Stimulated activated CD4-positive, alpha-beta T cell treated with anti-CD3 and anti-CD28 coated beads, Interleukin-2, amount 100 ng/mL, for 48 hours (primary cell): ENCODE measurements around the gene ZNF148.
A peak's percentile ranks its signal among the peaks of the same experiment; 100 is the strongest.
"Not testable (repeated sequence)": the region's sequence is repeated elsewhere in the genome, so short reads cannot be mapped to it uniquely, and the experiment has no call there.

Experiments used
- DNase-seq, 2 donors: peaks; one replicate each; pipeline ENCODE4 v3.0.0-alpha.2; 2020

Gene ZNF148, protein sequence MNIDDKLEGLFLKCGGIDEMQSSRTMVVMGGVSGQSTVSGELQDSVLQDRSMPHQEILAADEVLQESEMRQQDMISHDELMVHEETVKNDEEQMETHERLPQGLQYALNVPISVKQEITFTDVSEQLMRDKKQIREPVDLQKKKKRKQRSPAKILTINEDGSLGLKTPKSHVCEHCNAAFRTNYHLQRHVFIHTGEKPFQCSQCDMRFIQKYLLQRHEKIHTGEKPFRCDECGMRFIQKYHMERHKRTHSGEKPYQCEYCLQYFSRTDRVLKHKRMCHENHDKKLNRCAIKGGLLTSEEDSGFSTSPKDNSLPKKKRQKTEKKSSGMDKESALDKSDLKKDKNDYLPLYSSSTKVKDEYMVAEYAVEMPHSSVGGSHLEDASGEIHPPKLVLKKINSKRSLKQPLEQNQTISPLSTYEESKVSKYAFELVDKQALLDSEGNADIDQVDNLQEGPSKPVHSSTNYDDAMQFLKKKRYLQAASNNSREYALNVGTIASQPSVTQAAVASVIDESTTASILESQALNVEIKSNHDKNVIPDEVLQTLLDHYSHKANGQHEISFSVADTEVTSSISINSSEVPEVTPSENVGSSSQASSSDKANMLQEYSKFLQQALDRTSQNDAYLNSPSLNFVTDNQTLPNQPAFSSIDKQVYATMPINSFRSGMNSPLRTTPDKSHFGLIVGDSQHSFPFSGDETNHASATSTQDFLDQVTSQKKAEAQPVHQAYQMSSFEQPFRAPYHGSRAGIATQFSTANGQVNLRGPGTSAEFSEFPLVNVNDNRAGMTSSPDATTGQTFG

DNA sequence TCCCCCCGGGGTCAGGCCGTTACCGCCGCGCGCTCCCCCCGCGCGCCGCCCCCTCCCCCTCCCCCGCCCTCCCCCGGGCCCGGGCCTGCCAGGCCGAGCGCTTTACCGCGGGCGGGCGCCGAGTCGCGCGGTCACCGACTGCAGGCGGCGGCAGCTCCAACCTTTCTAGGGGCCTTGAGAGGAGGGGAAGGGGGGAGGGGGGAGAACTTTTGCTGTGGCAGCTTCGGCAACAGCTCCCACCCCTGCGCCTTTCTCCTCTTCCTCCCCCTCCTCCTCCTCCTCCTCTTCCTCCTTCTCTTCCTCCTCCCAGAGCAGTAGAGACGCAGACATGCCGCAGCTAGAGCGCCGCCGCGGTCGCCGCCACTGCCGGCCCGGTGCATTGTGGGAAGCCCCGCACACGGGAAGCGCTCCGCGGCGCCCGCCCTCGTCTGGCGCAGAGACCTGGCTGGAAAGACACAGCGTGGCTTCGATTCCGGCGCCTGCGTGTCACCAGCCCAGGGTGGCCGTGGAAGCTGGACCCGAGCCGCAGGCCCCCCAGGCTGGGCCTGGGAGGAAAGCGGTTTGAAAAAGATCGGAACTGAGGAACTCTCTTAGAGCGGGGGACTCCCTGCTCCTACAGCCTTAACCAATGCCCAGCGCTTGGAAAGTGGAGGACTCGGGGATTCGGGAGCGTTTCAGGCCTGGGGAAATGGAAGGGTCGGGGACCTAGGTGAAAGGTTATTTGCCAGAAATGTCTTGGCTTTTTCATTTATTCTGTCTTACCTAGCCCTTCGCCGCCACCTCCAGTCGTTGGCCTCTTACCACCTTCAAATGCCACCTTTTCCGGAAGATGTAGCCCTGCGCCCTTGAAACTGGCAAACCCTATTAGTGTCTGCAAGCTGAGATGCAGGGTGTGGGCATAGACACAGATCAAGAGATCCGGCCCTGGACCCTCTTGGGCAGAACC, at the start of gene ZNF148:
Gene ZNF148 (minus strand): TSS at position 330 of the 946 bp plus-strand sequence. CDS start 61,685 bp downstream, outside the sequence.
- peak; percentile 86 to 90 for DNase-seq

DNA sequence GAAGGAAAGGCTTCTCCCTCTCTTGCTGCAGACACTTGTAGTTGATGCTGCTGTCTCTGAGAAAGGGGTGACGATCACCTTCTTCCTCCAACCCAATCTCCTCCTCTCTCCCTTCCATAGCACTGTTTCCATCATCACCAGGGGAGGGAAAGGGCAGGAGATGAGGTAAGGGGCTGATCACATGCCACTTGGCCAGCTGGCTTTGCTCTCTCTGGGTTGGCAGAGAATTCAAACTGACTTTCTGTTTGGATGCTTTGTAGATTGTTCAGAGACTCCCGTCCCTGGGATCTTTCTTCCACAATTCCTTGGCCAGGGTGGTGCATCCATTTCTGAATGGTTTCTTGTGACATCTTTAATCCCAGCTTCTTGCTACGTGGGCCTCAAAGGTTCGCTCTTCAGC, 43.2 kb upstream of the ZNF148 start:
- DNase-seq = no peak

DNA sequence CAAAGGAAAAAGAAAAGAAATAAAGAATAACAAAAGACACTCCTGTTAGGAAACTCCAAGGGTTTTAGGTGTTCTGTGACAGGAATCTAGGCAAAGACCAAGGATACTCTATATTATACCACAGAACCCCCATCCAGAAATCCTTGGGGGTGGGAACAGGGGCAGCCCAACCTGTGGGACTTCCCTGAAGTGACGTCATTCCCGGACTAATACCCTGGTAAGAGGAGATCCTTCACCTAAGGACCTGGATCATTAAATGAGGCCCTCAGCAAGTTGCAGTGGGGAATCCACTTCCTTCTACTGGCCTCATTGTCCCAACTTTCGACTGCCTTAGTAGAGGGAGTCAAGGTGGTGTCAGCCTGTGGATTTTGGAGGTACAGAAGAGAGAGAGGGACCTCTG, 41.1 kb upstream of the ZNF148 start:
- DNase-seq = no peak

DNA sequence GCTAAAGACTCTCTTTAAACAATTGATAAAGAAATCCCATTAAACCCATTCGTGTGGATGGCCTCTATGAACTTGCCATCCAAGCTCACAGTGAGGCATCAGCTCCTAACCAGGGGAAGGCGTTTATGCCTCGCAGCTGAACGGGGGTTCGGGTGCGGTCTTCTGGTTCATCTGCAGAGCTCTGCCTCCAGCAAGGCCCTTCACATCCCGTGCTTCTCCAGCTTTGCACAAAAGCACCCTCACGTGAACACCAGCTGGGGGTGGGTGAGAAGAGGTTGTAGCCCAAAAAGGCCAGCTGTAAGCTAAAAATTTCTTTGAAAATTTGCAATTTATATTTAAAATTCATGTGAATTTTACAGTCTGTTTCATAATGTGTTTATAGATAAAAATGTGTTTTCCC, 39.5 kb upstream of the ZNF148 start:
- no peak for DNase-seq

DNA sequence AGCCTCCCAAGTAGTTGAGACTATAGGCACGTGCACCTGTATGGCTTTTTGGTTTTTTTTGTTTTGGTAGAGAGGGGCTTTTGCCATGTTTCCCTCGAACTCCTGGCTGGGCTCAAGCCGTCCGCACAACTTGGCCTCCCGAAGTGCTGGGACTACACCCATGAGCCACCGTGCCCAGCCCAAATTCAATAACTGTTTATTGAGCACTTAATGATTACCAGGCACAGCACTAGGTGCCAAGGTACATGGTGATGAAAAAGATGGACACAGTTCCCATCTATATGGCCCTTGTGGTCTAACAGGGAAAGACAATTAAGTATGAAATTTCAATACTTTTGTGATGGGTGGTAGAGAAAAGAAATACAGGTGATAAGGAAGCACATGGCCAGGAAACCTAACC, 35.8 kb upstream of the ZNF148 start:
- no peak for DNase-seq

DNA sequence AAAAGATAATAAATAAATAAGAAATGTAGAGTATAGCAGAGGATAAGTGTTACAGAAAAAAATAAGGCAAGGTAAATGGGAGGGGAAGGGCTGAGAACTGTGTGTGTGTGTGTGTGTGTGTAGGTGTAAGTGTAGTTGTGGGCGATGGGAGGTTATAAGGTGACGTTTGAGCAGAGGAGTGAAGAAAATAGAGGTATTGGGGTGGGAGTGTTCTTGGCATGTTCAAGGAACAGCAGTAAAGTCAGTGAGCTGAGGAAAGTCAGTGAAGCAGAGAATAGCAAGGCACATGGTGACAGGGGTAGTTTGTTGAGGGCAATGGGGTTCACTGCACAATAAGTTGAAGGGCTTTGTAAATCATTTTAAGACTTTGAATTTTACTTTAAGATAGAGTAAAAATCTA, 30.9 kb upstream of the ZNF148 start:
- DNase-seq = no peak

DNA sequence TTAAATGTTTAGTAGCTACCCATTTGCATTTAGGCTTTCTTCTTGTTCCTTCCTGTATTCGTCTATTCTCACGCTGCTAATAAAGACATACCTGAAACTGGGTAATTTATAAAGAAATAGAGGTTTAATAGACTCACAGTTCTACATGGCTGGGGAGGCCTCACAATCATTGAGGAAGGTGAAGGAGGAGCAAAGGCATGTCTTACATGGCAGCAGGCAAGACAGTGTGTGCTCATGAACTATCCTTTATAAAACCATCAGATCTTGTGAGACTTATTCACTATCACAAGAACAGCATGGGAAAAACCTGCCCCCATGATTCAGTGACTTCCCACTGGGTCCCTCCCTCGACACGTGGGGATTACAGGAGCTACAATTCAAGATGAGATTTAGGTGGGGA, 30.4 kb upstream of the ZNF148 start:
- DNase-seq = not testable (repeated sequence)

DNA sequence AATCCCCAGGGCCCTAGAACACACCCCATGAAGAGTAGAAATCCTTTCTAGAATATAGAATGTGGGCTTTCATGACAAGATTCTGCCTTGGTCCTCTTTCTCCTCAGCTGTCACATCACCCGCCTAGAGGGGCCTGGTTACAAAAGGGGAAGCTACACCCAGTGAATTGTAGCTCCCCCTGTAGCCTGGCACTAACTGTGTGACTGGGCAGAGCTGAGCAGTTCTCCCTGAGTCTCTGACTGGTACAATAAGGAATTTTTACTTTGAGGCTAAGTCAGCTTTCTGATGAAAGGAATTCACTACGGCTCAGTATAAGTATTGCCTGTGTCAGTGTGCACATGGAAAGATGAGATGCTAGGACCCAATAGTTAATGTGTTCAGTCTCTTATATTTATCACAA, 28.7 kb upstream of the ZNF148 start:
- no peak for DNase-seq

DNA sequence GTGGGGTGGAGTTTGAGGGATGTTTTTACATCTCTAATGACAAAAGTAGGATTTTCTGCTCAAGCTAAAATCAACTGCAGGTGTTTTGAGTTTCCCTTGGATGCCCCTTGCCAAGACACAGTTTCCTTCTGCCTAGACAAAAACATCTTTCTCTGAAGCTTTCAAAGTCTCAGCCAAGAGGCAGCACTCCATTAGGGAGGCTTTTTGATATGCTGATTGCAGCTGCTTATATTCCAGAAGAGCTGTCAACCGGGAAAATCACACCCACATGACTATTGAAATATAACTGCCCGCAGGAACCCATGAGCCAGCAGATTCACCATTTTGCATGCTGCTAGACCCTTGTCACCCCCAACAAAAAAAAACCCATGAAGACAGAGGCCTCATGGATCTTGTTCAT, 27.5 kb upstream of the ZNF148 start:
- no peak for DNase-seq

DNA sequence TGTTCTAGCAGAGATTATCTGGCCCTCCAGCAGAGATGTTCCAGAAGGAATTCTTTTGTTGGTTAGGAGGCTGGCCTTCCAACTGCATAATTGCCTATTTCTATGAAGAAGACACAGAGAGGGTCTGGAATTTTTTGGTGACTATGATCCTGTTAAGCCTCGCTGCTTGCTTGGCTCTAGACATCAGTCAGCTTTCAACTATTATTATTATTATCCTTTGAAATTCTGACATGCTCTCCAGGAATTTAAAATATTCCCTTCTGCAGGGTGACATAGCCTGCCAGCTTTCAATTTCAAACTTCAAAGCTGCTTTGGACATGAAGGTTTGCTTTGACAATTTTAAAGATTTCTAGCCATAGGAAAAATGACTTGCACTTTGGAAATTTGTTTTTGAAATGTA, 26.3 kb upstream of the ZNF148 start:
- DNase-seq = no peak

DNA sequence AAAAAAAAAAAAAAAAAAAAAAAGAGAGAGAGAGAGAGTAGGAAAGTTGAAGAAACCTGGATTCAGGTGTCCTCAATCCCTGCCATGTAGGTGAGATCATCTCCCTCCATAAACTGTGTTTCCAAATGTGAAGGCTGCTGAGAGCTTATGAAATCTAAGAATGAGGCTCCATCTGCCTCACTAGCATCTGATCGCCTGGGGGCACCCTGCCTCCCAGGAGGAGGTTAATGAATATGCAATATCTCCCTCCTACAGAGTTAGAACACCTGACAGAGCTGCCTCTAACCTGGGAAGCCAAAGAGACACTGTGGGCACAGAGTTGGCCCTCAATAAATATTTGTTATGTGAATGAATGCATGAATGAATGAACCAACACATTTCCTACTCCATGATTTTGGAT, 23.8 kb upstream of the ZNF148 start:
- no peak for DNase-seq

DNA sequence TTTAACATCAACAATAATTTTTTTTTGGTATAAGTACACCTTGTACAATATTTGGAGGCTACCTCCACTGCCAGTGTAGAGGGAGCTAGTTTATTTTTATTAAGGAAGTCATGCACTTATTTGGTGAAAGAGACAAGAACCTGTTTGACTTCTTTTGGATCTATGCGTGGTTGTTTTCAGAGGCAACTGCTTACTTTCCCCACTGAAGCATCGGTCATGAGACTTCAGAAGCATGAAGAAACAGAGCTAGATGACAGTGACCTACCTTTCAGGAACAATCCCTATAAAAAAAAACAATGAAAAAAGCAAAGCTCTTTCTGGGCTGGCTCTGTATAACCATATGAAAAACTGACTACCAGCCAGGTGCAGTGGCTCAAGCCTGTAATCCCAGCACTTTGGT, 20.0 kb upstream of the ZNF148 start:
- no peak for DNase-seq

DNA sequence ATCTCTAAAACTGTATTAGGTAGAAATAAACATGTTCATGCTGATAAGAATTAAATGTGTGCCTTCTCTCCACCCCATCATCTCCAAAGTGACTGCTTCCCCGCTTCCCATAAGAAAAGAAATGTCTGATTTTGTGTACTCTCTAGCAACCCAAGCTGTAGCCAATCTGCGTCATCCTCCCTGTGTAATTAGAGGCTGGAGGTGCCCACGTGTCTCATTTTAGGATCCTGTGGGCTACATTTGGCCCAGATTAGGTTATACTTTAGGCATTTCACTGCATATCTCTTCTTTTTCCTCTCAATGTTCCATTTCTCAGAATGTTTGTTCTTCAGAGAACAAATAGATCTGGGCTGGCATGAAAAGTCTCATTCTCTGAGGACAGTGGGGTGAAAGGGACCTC, 19.3 kb upstream of the ZNF148 start:
- no peak for DNase-seq

DNA sequence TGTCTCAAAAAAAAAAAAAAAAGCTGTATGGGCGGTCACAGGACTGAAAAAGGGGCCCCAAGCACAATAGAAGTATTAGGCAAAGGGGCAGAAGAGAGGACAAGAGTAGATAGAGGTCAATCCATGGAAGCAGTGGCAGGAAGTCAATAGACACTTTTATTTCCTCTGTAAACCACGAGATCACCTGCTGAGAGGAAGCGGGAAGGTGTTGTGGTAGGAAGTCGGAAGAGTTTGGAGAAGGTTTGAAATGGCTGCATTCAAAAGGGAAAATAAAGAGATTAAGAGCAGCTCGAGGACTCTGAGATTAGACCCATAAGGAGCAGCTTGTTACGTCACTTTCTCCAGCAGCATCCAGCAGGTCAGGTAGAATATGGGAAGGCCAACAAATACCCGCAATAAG, 14.2 kb upstream of the ZNF148 start:
- no peak for DNase-seq

DNA sequence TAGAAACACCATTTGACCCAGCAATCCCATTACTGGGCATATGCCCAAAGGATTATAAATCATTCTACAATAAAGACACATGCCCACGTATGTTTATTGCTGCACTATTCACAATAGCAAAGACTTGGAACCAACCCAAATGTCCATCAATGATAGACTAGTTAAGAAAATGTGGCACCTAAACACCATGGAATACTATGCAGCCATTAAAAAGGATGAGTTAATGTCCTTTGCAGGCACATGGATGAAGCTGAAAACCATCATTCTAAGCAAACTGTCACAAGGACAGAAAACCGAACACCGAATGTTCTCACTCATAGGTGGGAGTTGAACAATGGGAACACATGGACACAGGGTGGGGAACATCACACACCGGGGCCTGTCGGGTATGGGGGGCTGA, 13.2 kb upstream of the ZNF148 start:
- not testable (repeated sequence) for DNase-seq

DNA sequence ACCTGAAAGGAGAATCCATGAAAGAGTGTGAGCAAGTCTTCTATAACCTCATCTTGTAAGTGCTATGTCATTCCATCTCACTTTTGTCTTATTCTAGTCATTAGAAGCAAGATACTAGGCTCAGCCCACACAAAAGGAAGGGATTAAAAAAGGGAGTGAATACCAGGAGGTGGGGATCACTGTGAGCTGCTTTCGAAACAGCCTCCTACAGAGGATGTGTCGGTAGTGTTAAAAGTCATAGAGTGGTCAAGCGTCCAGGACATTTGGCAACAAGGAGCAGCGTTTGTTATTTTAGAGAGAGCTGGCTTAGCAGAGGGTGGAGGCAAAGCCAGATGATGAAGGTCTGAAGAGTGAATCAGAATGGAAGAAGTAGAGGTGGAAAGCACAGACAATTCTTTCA, 11.7 kb upstream of the ZNF148 start:
- no peak for DNase-seq

DNA sequence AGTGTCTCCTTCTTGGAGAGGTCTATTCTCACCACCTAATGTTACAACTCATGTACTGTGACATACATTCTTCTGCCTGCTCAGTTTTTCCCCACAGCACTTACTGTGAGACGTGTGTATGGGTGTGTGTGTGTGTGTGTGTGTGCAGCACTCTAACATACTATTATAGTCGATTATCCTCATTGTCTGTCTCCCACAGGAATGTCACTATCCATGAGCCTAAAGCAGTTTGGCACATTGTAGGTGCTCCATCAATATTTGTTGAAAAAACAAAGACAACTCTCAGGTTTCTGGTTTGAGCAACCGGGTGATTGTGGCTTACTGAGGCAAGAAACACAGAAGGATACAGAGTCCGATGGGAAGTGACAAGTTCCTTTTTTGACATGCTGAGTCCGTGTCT, 8.6 kb upstream of the ZNF148 start:
- no peak for DNase-seq

DNA sequence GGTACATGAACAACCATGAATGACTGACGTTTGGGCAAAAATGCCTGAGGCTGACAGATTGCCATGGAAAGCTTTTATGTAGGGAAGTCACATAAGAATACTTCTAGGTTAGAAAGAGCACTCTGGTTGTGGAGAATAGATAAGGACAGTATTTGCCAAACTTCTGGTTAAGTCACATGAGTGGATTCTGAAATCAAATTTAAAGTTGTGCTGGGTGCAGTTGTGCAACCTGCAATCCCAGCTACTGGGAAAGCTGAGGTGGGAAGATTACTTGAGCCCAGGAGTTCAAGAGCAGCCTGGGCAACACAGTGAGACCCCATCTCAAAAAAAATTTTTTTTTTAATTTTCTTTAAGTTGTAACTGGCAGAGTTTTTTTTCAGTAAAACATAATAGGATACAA, 7.2 kb upstream of the ZNF148 start:
- DNase-seq = no peak

DNA sequence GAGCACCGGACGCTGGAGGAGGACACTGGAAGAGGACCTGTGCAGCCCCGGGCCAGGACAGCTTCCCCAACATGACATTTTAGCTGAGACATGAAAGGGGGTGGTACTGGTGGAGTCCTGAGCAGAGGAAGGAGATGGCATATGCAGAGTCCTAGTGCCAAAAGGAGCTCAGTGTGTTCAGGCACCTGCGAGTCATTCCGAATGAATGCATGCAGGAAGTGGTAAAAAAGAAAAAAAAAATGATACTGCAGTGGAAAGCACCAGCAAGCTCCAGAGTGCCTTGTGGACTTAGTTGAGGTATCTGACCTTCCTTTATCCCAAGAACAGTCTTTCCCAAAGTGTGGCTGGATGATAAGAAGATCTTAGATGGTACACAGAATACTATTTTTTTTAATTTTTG, 6.6 kb upstream of the ZNF148 start:
- DNase-seq = peak in 1 of 2 donors; percentile 0

DNA sequence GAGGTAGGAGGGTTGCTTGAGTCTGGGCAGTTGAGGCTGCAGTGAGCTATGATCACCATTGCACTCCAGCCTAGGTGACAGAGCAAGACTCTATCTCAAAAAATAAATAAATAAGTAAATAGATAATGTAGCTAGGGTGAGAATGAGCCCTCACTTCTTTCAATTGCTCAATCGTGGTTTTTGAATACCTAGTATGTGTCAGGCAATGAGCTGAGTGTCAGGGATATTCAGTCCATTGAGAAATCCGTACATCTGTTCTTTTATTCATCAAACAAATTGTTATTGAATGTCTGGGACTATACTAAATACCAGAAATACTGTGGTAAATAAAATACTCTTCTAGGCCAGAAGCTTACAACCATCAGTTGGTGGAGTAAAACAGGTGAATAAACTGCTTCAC, 6.2 kb upstream of the ZNF148 start:
- no peak for DNase-seq

DNA sequence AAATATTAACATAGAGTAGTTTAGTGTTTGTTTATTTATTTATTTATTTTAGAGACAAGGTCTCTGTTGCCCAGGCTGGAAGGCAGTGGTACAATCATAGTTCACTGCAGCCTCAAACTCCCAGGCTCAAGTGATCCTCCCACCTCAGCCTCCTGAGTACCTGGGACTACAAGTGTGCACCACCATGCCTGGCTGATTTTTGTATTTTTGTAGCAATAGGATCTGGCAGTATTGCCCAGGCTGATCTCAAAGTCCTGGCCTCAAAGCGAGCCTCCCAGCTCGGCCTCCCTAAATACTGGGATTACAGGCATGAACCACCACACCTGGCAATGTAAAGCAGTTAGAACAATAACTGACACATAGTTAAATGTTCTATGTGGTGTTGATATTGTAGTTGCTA, 4.4 kb upstream of the ZNF148 start:
- DNase-seq = no peak

DNA sequence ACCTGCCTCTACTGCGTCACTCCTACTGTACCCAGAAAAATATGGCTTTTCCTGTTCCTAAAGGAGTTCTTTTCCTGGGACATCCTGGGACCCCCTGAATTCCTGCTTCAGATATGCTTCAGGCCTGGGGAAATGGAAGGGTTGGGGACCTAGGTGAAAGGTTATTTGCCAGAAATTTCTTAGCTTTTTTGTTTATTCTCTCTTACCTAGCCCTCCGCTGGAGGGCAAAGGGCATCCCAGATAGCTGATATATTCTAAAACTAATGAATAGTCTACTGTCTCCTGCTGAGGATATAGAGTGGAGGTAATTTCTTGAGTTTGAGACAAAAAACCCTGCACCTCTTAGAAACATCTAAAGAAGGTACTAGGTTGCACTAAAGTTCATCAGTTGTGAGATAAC, 3.6 kb upstream of the ZNF148 start:
- DNase-seq = no peak
